Spleen (tissue), 7 donors: Measurements from ENCODE around the gene ABCA1.

Source experiments
- CTCF ChIP-seq, 11 experiments: fragments of 200-600 bp in 7 of 11; fragments of 450-650 bp in 4 of 11; sonication (generic) in 4 of 11; IDR thresholded peaks in 8 of 11; conservative IDR thresholded peaks in 3 of 11; 1 replicate in 7 of 11; 2 replicates in 4 of 11; pipeline versions ENCODE4 v1.4.0 to v1.8.0; 2016 to 2021; ENCODE audit warnings: antibody characterized with exemption in 11 of 11, inconsistent platforms in 4 of 11, mild to moderate bottlenecking in 1 of 11
- POLR2AphosphoS5 ChIP-seq, 3 donors: sonication (generic); formaldehyde crosslinking; IDR thresholded peaks; one replicate each; pipeline ENCODE4 v1.5.1; 2017; ENCODE audit warnings: antibody characterized with exemption in 3 of 3
- donor health status: DM: no; HTN: no; CAD: no; lungs with moderate emphysema.
- donor health status: DM: no; HTN: no; CAD: no.
- donor health status: DM: no; HTN: no; CAD: no.

DNA sequence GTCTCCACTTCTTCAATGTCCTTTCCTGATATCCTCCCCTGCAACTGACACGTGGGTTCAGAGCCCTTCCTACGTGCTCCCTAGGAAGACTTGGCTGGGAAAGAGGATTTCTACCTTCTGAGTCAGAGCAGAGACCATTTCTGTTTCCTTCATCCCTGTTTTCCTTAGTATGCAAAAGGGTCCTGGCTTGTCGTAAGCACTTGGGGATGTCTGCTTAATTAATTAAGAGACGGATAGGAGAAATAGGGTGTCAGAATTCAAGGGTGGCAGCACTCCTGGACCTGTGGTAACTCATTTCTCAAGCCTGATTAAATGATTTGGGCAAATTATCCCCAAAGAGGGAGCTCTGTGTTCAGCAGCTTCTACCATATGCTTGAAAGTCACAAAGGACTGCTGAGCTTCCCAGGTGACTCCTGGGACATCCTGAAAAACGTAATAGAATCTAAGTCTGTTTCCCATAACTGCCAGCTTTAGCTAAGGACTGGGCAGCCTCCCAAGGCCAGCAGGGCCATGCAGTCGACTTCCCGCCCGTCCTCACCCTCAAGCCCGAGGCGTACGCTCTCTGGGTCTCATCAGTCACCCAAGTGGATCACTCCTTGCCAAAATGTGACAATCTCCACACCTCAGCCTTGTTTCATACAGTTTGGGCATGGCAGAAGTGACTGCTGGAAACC, 20.5 kb downstream of the ABCA1 start:
- TF ChIP-seq POLR2AphosphoS5 (IDR thresholded peaks at IDR 0.05): peak in 2 of 3 donors; percentile 3 to 16
- TF ChIP-seq CTCF (IDR thresholded peaks at IDR 0.05 in 8 of 11, conservative IDR thresholded peaks at IDR 0.05 in 3 of 11): no peak
